Suppressor macrophage (primary cell): ENCODE measurements around the gene DAO.

ENCODE experiments used
- DNase-seq, 4 experiments: peaks; one replicate each; pipeline ENCODE4 v3.0.0-alpha.2; 2020 to 2022

DAO gene

GRCh38 chr12:108921946-108922345 is 42.1 kb downstream of the DAO start:
- DNase-seq, result no peak

DNA sequence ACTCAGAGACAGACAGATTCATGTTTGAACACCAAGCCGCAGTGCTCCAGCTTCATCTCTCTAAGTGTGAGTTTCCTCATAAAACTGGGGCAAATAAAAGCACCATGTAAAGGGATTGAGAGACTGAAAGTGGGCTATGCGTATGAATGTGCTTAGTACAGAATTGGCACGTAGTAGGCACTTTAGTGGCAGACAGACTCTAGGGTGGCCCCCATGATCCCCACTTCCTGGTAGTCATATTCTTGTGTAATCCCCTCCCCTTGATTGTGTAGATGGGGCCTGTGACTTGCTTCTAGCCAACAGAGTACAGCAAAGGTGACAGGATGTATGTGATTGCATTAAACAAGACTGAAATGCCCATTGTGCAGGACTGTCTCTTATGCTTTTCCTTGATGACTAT is 43.0 kb downstream of the DAO start:
- no peak for DNase-seq

DNA sequence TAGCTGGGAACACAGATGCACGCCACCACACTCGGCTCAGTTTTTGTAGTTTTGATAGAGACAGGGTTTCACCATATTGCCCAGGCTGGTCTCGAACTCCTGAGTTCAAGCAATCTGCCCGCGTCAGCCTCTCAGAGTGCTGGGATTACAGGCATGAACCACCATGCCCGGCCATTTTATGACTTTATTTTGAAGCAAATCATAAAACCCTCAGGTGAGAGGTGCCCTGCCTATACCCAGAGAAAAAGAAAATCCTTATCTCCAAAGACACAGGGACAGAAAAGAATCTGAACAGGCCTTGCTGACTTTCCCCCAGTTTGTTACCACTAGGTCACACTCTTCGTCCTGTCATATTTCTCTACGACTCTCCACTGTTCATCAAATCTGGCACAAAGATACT is 48.8 kb downstream of the DAO start:
- DNase-seq, result no peak

- peak in 2 of 4 experiments; percentile 42 to 51 for DNase-seq
Measured at GRCh38 chr12:108930155-108930554, 50.3 kb downstream of the DAO start.

DNA sequence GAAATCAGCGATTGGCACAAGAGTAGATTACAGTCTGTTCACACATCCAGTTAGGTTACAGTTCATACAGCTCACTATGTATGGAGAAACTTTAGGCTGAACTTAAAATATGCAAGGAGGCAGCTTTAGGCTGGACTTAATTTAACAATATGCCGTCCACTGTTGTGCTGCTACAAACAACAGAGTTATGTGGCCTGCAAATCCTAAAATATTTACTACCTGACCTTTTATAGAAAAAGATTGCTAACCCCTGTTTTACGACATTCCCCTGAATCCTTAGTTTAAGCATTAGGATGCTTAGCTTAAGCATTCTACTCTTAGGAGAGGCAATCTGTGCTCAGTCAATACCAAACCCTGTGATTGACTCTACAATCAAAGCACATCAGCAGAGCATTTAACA is 50.9 kb downstream of the DAO start:
- DNase-seq, result no peak

- DNase-seq, result no peak
Measured at GRCh38 chr12:108933949-108934348, 54.1 kb downstream of the DAO start.

GRCh38 chr12:108935159-108935763 is 55.4 kb downstream of the DAO start:
- no peak for DNase-seq

GRCh38 chr12:108938247-108938924 is 58.5 kb downstream of the DAO start:
- no peak for DNase-seq

DNA sequence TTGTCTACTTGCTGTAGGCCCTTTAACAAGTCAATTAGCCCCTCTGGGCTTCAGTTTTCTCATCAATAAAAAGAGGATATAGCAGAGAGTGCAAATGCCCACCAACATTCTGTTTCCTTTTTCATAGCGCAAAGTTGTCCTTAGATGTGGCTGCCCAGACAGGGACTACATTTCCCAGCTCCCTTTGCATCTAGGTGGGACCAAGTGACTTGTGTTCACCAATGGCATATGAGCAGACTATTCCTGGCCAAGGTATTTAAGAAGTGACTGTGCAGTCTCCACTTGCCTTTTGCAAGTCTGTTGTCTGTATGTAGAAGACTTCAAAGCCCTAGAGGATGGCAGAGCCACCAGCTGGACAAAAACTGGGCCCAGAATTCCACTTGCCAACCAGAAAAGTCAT is 59.7 kb downstream of the DAO start:
- peak; percentile 39 to 66 (median 58) for DNase-seq

DNA sequence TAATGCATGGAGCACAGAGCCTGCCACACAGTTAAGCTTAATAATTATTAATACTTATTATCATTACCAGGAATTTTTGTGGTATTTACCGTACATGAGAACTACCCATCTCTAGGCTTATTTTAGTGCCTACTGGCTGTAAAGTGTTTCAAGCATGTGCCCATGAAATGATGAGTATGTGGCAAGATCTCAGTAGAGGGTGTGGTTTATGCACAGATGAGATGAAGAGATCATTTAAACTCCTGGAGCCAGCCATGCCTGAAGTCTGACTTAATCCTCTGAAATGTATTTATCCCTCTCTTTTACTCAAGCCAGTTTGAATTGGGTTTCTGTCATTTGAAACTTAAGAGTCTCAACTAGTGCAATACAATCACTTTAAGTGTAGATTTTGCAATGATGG is 60.2 kb downstream of the DAO start:
- no peak for DNase-seq

DNA sequence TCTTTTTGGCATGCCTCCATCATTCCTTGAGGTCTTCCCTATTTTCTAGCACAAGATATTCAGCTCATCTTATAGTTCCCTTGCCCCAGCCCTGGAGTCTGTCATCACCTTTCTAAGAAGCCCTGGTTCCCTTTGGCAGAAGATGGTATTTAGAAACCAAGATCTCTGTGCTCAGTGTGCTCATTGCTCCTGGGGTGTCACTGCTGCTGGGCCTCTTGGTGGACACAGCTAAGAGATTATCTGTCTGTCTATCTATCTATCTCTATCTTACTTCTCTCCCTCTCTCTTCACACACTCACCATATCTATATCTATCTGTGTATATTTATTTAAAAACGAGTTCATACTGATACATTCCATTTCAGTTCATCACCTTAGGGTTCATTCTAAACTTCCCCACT is 67.2 kb downstream of the DAO start:
- peak in 1 of 4 experiments; percentile 36 for DNase-seq

- peak; percentile 45 to 86 (median 74) for DNase-seq
Measured at GRCh38 chr12:108948367-108948766, 68.5 kb downstream of the DAO start.

DNA sequence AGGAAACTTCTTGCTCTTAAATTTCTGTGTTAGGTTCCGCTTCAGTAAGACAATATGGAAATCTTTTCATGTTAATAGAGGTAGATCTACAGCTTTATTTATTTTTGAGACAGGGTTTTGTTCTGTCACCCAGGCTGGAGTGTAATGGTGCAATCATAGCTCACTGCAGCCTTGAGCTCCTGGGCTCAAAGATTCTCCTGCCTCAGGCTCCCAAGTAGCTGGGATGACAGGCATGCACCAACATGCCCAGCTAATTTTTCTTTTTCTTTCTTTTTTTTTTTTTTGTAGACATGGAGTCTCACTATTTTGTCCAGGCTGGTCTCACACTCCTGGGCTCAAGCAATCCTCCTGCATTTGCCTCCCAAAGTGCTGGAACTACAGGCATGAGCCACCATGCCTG is 70.1 kb downstream of the DAO start:
- DNase-seq, result no peak
